Glomerular endothelial cell (primary cell): ENCODE data around the gene KCNJ18. TPM values are rescaled to one million over a fixed set of nuclear protein-coding genes. Genes with fewer than 3 reads are reported as not detected.
"Not testable (repeated sequence)": the region's sequence is repeated elsewhere in the genome, so short reads cannot be mapped to it uniquely, and the experiment has no call there.

Source experiments
- DNase-seq: peaks from one replicate; pipeline ENCODE4 v3.0.0-alpha.2; 2011; ENCODE audit warnings: low read depth, low spot score; ENCODE audit errors: extremely low read depth
- total RNA-seq: library from RNA; depleted of rRNA; stranded (reverse); fragments of >200 nt; gene quantifications from 2 replicates; pipeline ENCODE4 v1.2.3, GENCODE V29; 2015

The KCNJ18 gene
- total RNA-seq, 1 donor from 2014 or later, result not detected

DNA sequence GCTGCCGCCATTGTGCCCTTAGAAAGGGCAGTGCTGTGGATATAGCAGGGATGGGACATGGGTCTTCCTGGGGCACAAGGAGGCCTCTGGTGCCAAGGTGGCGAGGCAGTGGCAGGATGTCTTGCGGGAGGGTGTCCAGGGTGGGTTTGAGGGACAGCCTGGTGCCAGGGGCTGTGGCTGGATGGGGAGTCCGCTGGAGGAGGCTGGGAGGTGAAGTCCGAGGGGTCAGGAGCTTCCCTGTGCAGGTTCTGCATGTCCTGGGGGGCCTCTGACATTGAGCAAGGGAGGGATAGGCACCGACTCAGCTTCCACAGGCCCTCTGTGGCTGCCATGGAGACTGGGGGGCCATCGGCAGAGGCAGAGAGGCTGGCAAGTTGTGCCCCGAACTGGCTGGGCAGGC is 9.7 kb downstream of the KCNJ18 start:
- not testable (repeated sequence) for DNase-seq

DNA sequence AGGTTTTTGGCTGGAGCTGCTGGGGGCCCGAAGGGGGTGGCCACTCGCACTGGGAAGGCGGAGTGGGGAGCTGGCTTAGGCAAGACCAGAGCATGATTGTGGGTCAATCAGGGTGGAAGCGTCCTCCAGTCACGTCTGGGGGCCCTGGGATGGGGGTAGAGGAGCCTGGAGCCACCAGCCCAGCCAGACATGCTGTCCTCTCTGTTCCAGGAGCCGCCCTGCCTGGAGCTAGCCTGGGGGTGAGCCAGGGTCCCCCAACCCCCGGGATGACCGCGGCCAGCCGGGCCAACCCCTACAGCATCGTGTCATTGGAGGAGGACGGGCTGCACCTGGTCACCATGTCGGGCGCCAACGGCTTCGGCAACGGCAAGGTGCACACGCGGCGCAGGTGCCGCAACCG is 10.2 kb downstream of the KCNJ18 start:
- DNase-seq, result not testable (repeated sequence)

- not testable (repeated sequence) for DNase-seq
Observed at GRCh38 chr17:21702940-21703640, 10.8 kb downstream of the KCNJ18 start.

GRCh38 chr17:21703891-21704872 is 11.9 kb downstream of the KCNJ18 start:
- DNase-seq, result not testable (repeated sequence)

- DNase-seq, result no peak
Observed at GRCh38 chr17:21705021-21705601, 12.8 kb downstream of the KCNJ18 start.

- DNase-seq, result not testable (repeated sequence)
Observed at GRCh38 chr17:21705746-21706145, 13.4 kb downstream of the KCNJ18 start.

DNA sequence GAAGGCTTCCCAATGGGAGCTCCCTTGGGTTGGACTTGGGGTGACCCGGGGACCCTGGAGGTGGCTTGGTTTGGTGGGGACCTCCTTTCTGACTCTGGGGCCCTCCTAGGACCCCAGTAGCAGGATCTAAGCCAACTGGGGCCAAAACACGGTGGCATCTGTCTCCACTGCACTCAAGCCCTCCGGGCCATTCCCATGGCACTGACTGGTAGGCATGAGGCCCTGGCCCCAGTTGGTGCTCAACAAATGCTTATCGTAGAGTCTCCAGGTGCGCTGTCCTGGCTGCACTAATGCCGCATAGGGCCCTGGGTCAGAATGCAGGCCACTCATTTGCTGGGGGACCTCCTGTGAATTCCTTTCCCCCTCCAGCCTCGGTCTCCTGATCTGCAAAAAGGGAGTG is 14.2 kb downstream of the KCNJ18 start:
- not testable (repeated sequence) for DNase-seq

DNA sequence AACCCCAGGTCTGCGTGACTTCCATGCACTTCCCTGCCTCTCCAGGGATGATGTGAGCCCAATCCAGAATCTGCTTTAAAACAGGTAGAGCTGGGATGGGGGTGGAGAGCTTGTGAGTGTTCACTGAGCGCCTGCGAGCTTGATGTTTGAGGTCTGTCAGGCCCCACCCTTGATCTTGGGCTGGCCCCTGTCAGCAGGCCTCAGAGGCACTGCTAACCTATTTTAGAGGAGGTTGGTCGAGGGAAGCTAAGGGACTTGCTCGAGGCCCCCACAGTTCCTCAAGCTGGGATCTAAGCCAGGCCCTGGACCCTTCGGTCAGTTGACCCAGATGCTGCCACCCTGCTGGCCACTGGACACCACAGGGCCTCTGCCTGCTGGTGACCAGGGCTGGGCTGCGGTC is 14.8 kb downstream of the KCNJ18 start:
- not testable (repeated sequence) for DNase-seq

DNA sequence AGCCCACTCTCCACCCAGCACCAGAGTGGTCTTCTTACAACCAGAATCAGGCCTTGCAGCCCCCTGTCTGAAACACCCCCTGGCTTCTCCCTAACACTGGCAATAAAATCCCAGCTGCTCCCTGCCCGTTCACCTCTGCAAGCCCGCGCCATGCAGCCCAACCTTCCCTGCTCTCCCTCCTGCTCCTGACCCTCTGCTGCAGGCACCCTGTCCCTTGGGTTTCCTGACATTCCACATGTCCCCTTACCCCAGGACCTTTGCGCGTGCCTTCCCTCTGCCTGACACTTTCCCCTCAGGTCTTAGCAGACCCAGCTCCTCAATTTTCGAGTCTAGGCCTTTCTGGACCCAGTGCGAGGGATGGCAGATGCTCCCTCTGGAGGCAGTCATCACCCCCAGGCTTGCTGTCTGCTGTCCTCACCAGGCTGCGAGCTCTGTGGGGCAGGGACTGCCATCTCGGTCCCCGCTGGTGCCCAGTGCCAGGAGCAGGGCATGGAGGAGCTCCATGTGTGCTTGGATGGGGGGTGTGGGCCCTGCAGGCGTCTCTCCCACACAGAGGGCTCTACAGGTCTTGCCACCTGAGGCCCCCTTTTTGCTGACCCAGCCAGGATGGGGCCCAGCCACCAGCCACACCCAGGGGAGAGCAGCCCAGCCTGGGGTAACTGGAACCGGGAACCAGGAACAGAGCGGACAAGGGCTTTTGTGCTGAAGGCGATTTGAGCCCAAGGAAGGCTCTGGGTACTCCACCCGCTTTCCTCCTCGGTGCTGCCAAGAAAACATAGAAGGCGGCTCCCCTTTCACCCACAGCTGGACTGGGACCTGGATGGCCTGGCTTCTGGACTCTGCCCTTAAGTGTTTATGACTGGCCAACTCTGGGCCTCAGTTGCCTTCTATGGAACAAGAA is 15.6 kb downstream of the KCNJ18 start:
- not testable (repeated sequence) for DNase-seq

DNA sequence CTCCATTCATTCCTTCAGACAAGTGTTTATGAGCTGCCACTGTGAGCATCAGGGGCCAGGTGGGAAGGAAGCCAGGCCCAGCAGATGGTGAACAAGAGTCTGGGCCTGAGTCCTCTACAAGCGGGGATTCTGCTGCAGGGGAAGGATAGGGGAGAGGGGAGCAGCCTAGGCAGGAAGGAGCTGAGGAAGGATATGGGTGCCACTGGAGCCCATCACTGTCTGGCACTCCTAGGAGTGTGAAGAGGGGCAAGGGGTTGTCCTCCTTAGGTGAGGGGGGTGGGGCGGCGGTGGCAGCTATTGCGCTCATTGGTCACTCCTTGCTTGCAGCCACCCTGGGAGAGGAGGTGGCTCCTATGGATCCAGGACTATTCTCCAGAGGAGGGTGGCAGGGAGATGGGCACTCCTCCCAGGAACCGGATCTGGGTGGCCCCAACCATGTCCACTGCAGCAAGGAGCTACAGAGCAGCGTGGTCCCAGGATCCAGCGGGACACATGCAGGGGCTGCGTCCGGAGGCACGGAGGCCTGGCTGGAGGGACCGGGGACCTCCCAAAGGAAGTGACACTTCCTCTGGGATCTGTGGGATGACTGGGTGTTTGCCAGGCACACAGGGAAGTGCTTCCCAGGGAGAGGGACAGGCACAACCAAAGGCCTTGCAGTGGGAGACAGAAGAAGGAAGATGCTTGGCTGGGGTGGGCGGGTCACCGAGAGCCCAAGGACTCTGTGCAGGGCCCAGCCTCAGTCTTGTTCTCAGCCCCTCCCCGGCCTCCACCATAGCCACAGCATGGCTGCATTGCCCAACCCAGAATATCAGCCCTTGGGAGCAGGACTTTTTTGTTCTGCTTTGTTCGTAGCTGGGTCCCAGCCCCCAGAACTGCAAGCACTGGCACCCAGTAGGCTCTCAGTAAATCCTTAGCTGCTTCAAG is 16.6 kb downstream of the KCNJ18 start:
- DNase-seq, result not testable (repeated sequence)

DNA sequence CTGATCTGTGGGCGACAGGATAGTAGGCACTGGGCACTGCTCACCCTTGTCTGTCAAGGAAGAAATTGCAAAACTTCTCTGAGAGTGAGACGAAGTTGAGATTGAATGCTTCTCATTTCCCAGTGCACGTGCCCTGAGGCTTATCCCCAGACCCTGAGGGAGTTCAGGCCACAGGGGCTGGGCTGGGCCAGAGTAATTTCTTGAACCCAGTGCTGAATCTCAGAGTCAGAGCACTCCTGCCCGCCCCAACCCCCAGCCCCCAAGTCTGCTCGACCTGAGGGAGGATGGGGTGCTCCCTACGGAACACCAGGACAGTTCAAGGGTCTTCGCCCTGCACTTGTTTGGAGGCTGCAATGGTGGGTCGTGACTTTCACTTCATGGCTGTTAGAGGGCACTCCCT is 17.7 kb downstream of the KCNJ18 start:
- DNase-seq, result not testable (repeated sequence)

DNA sequence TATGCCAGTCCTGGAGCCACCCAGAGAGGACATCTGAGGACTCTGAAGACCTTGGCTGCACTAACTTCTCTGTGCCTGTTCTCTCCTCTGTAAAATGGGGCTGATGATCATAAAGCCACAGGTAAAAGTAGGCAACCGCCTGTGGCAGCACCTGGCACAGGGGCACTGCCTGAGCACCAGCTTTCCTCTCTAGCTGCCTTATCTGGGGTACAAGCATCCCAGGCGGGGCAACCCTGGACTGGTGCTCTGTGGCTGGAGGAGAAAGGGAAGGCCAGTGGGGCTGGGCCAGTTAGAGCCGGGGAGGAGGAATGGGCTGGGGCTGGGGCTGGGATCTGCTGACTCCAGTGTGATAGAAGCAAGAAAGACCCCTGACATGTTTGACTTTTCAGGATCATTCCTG is 18.2 kb downstream of the KCNJ18 start:
- DNase-seq, result not testable (repeated sequence)

DNA sequence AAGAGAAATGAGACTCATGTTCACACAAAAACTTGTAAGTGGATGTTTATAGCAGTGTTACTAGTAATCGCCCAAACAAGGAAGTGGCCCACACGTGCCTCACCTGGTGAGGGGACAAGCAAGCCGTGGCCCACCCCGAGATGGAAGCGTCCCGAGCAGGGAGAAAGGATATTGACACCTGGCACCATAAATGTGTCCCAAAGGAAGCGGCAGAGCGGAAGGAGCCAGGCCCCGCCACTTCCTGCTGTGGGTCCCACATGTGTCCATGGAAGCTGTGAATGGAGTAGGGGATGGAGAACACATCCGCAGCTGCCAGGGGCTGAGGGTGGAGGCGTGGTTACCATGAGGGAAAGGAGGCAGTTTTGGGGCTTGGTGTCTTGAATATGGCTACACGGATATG is 18.9 kb downstream of the KCNJ18 start:
- DNase-seq, result no peak

DNA sequence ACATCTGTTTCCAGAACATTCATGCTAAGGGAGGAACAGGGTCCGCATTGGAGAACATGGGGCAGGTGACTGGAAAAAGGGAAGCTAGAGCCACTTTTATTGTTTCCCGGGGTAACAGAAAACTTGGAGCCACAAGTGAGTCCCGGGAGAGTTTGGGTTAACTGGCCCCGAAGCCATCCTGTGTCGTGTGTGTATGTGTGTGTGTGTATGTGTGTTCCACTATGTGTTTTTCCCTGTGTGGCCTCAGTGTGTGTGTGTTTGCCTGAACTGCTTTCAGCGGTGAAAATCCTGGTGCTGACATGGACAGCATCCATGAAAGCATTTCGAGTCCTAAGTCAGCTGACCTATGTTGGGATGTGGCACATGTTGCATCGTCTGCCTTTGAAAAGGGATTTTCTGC is 20.7 kb downstream of the KCNJ18 start:
- DNase-seq, result not testable (repeated sequence)

- not testable (repeated sequence) for DNase-seq
Observed at GRCh38 chr17:21713631-21714030, 21.3 kb downstream of the KCNJ18 start.

DNA sequence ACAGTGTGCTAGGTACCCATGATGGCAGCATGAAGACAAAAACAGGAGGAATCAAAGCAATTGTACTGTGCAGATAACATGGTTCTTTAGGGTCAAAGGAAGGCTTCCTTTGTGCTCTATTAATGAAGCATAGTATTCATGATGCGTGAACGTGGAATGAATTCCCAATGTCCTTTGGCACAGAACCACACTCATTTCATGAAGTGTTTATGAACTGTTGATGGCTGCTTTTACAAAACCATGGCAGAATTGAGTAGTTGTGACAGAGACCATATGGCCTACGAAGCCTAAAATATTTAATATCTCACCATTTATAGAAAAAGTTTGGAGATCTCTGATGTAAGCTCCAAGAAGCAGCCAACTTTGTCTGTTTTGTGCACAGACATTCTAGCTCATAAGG is 22.4 kb downstream of the KCNJ18 start:
- DNase-seq, result not testable (repeated sequence)

GRCh38 chr17:21715877-21716276 is 23.6 kb downstream of the KCNJ18 start:
- DNase-seq, result not testable (repeated sequence)

- not testable (repeated sequence) for DNase-seq
Observed at GRCh38 chr17:21718971-21719370, 26.6 kb downstream of the KCNJ18 start.
